ENCODE data around the gene NR1H4.
"Not testable (repeated sequence)": the region's sequence is repeated elsewhere in the genome, so short reads cannot be mapped to it uniquely, and the experiment has no call there.

Gene NR1H4

DNA sequence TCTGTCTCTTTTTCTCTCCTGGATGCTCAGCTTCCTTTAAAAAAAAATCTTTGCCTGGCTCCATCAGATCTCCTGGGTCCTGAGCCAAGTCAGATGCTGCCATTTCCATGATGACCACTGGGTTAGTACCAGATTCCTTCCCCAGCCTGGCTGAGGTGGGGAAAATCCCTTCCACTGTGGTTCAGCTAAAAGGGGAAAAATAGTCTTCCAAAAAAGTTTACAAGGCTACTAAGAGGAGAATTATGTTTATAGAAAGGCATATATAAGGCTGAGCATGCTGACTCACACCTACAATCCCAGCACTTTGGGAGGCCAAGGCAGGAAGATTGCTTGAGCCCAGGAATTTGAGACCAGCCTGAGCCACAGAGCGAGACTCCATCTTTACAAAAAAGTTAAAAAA, 71.4 kb downstream of the NR1H4 start:
- ChIA-PET CTCF (interaction anchor here (0.5 kb wide), 2 partner anchors 402 to 416 kb away, joined by 3 read pairs; no protein-coding TSS in a partner anchor), POLR2A (ENCODE audit: low non-redundant PET) (no interaction called here)
- DNase-seq (ENCODE audit: low spot score) = no peak
- H3K27ac ChIP-seq = no peak overlapping the region
- TF ChIP-seq, protein P1, sequence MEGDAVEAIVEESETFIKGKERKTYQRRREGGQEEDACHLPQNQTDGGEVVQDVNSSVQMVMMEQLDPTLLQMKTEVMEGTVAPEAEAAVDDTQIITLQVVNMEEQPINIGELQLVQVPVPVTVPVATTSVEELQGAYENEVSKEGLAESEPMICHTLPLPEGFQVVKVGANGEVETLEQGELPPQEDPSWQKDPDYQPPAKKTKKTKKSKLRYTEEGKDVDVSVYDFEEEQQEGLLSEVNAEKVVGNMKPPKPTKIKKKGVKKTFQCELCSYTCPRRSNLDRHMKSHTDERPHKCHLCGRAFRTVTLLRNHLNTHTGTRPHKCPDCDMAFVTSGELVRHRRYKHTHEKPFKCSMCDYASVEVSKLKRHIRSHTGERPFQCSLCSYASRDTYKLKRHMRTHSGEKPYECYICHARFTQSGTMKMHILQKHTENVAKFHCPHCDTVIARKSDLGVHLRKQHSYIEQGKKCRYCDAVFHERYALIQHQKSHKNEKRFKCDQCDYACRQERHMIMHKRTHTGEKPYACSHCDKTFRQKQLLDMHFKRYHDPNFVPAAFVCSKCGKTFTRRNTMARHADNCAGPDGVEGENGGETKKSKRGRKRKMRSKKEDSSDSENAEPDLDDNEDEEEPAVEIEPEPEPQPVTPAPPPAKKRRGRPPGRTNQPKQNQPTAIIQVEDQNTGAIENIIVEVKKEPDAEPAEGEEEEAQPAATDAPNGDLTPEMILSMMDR (conservative IDR thresholded peaks at IDR 0.05; ENCODE audit: low read depth) = no peak

DNA sequence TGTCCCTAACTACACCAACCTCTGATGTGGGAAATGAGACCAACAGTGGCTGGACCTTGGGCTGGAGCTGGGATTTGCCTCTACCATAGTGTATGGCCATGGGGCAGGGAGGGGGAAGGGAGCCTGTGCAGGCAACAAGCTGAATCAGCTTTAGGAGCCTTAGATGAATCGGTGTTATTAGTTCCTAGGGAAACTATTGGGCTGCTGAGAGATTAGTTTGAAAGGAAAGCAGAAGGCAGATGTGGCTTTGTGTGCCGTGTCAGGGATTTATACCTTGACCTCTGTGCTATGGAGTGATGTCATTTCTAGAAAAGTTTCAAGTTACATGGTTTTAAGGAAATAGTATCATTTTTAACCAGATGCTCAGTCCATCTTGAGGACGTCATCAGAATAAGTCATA, 80.3 kb downstream of the NR1H4 start:
- POLR2A ChIA-PET (ENCODE audit: low non-redundant PET) = no interaction called here
- no peak for DNase-seq (ENCODE audit: low spot score)
- no peak overlapping the region for H3K27ac ChIP-seq
- TF ChIP-seq, protein P1 (conservative IDR thresholded peaks at IDR 0.05; ENCODE audit: low read depth) = no peak
- CTCF ChIA-PET = interaction anchor here (0.7 kb wide), 1 partner anchor 129 kb away, joined by 3 read pairs; no protein-coding TSS in a partner anchor

DNA sequence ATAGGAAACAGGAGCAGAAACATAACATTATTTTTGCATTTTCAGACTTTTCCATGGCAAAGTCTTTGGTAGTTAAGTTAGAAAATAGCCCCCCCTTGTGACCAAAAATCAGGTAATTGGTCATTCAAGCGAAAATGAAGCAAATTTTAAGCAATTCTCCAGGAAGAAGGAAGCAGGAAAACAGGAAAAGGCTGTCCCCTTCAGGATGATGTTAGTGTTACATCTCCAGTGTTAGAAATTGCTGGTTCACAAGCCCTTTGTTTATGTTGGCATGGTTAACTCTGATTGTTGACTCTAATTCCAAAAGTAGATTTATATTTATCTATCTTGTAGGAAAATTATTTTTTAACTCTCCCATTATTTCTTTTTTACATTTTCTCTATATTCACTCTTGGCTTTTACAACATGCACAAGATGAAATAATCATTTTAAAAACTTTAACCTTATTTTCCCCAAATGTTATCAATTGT, 81.0 kb downstream of the NR1H4 start:
- no peak overlapping the region for H3K27ac ChIP-seq
- ChIA-PET POLR2A (ENCODE audit: low non-redundant PET) (no interaction called here), CTCF (interaction anchor here (0.6 to 1.0 kb wide), 6 partner anchors 12 to 320 kb away, joined by 3 to 9 read pairs (median 6); partner anchors contain the start of gene GAS2L3)
- peak; percentile 57 for DNase-seq (ENCODE audit: low spot score)
- TF ChIP-seq, protein P1 (conservative IDR thresholded peaks at IDR 0.05; ENCODE audit: low read depth) = peak; percentile 78

DNA sequence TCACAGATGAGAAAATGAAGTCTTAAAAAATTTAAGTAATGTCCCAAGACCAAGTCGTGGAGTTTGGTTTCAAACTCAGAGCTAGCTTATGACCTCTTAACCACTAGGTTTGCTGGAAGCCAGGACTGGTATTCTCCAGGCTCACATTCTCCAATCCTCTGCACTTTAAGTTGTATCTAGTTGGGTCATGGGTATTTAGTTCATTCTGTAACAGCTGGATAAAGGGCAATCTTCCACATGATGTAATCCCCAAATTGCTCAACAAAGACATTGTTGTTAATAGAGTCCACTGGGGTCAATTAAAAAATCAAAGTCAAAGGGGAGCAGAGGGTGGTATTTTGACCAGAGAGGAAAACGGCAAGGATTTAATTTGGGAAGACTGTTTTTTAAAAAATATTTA, 82.1 kb downstream of the NR1H4 start:
- CTCF ChIA-PET = interaction anchor here (0.5 to 1.0 kb wide), 2 partner anchors 321 to 324 kb away, joined by 3 to 6 read pairs; no protein-coding TSS in a partner anchor
- TF ChIP-seq, protein P1 (conservative IDR thresholded peaks at IDR 0.05; ENCODE audit: low read depth) = no peak
- POLR2A ChIA-PET (ENCODE audit: low non-redundant PET) = no interaction called here
- DNase-seq (ENCODE audit: low spot score) = no peak
- H3K27ac ChIP-seq = no peak overlapping the region

DNA sequence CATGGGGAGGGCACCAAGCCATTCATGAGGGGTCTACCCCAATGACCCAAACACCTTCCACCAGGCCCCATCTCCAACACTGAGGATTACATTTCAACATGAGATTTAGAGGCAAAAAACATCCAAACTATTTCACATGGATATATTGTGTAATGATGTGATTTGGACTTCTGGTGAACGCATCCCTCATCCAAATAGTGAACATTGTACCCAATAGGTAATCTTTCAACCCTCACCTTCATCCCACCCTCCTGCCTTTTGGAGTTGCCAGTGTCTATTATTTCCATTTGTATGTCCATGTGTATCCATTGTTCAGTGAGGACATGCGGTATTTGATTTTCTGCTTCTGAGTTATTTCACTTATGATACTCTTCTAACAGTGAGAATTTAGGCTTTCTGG, 83.7 kb downstream of the NR1H4 start:
- ChIA-PET CTCF (no interaction called here), POLR2A (ENCODE audit: low non-redundant PET) (no interaction called here)
- TF ChIP-seq, protein P1 (conservative IDR thresholded peaks at IDR 0.05; ENCODE audit: low read depth) = no peak
- DNase-seq (ENCODE audit: low spot score) = no peak
- no peak overlapping the region for H3K27ac ChIP-seq

DNA sequence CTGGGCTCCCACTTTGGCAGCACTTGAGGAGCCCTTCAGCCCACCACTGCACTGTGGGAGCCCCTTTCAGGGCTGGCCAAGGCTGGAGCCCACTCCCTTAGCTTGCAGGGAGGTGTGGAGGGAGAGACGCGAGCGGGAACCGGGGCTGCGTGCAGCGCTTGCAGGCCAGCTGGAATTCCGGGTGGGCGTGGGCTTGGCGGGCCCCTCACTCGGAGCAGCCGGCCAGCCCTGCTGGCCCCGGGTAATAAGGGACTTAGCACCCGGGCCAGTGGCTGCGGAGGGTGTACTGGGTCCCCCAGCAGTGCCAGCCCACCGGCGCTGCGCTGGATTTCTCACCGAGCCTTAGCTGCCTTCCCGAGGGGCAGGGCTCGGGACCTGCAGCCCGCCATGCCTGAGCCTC, 85.6 kb downstream of the NR1H4 start:
- CTCF ChIA-PET; POLR2A ChIA-PET (ENCODE audit: low non-redundant PET); DNase-seq (ENCODE audit: low spot score); H3K27ac ChIP-seq: not testable (repeated sequence)

DNA sequence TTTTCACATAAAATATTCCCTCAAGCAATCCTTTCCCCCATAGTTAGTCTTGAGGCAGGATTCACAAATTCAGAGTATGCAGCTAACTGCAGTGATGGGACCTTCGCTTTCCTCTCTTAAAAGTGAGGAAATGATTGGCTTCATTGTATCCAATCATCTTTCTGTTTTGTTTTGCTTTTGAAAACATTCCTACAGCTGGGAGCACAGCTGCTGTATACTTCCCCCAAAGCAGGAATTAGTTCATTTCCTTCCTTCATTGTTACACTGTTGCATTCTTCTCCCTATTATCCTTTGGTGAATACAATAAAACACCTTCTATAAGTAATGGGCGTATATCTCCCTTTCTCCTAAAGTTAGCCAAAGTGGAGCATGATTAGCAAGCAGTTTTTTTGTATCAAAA, 90.4 kb downstream of the NR1H4 start:
- TF ChIP-seq, protein P1 (conservative IDR thresholded peaks at IDR 0.05; ENCODE audit: low read depth) = no peak
- no peak overlapping the region for H3K27ac ChIP-seq
- ChIA-PET CTCF (no interaction called here), POLR2A (ENCODE audit: low non-redundant PET) (no interaction called here)
- DNase-seq (ENCODE audit: low spot score) = no peak

Data from RWPE1 (cell line).